ENCODE results near the gene PHYHIPL.

DNA sequence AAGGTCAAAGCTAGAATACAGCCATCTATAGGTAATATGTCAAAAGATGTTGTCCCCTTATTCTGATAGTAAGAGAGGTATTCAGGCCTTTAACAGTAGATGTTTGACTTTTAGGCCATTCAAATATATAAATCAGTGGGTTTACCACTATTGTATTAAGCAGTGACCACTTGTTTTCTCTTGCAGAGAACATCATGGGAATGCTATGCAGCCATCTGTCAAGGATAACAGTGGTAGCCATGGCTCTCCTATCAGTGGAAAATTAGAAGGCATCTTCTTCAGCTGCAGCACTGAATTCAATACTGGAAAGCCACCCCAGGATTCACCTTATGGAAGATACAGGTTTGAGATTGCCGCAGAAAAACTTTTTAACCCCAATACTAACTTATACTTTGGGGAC lies 68.4 kb downstream of the PHYHIPL start:
- no peak for TF ChIP-seq EZH2 (IDR thresholded peaks at IDR 0.05)
- no peak for TF ChIP-seq POLR2AphosphoS5 (IDR thresholded peaks at IDR 0.05; ENCODE audit: borderline replicate concordance, low read depth, low read length)

Data from SK-N-MC (cell line).